ENCODE measurements around the gene CD7. TPM values are rescaled to one million over a fixed set of nuclear protein-coding genes. Genes with fewer than 3 reads are reported as not detected.

CD7 gene
- total RNA-seq, 1 donor from 2014 or later, result 5.2 TPM

DNA sequence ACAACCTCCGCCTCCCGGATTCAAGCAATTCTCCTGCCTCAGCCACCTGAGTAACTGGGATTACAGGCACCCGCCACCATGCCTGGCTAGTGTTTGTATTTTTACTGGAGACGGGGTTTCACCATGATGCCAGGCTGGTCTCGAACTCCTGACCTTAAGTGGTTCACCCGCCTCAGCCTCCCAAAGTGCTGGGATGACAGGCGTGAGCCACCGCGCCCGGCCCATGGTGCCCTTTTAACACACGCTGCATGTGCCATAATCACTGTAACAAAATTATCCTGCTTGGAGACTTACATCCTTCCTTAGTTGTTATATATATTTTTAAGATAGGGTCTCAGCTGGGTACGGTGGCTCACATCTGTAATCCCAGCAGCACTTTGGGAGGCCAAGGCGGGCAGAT, 5.4 kb downstream of the CD7 start:
- intact Hi-C loops (cut with DNase I), result no loop called here
- Histone ChIP-seq H3K27me3 (no peaks in the 10 kb centered on the region), H3K9me3 (no peaks in the 10 kb centered on the region), H3K27ac (no peak overlapping the region), H3K4me3 (no peak overlapping the region), H3K4me1 (peaks cover 12% of the 10 kb centered on the region), H3K36me3 (no peaks in the 10 kb centered on the region)
- no peak for DNase-seq (ENCODE audit: extremely low spot score in 2 of 2)
- TF ChIP-seq, protein P1, sequence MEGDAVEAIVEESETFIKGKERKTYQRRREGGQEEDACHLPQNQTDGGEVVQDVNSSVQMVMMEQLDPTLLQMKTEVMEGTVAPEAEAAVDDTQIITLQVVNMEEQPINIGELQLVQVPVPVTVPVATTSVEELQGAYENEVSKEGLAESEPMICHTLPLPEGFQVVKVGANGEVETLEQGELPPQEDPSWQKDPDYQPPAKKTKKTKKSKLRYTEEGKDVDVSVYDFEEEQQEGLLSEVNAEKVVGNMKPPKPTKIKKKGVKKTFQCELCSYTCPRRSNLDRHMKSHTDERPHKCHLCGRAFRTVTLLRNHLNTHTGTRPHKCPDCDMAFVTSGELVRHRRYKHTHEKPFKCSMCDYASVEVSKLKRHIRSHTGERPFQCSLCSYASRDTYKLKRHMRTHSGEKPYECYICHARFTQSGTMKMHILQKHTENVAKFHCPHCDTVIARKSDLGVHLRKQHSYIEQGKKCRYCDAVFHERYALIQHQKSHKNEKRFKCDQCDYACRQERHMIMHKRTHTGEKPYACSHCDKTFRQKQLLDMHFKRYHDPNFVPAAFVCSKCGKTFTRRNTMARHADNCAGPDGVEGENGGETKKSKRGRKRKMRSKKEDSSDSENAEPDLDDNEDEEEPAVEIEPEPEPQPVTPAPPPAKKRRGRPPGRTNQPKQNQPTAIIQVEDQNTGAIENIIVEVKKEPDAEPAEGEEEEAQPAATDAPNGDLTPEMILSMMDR (IDR thresholded peaks at IDR 0.05), result no peak
- no peak for TF ChIP-seq POLR2AphosphoS5 (IDR thresholded peaks at IDR 0.05; ENCODE audit: insufficient read depth in 1 of 2, low read depth in 1 of 2)
- TF ChIP-seq POLR2A (IDR thresholded peaks at IDR 0.05), result no peak

DNA sequence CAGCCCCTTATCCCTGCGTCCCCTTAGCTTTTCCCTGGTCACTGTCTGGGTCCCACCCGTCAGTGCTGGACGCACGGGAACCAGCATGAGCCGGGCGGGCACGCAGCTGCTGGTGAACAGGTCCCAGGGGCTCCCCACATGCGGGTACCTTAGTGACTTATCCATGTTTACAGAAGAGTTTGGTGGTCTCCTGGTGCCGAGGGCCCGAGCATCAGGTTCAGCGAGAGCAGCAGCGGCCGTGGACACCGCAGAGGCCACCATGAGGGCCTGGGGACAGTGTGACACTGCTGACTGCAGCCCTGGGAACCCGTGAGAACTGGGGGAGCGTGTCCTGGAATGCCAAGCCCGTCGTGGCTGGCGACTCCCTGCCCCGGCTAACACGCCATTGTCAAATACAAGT, 6.5 kb downstream of the CD7 start:
- Histone ChIP-seq H3K27ac (no peak overlapping the region), H3K9me3 (no peaks in the 10 kb centered on the region), H3K36me3 (no peaks in the 10 kb centered on the region), H3K27me3 (no peaks in the 10 kb centered on the region), H3K4me1 (peaks cover 10% of the 10 kb centered on the region), H3K4me3 (no peak overlapping the region)
- intact Hi-C loops (cut with DNase I), result no loop called here
- DNase-seq (ENCODE audit: extremely low spot score in 2 of 2), result no peak
- no peak for TF ChIP-seq POLR2A (IDR thresholded peaks at IDR 0.05)
- TF ChIP-seq, protein P1 (IDR thresholded peaks at IDR 0.05), result no peak

DNA sequence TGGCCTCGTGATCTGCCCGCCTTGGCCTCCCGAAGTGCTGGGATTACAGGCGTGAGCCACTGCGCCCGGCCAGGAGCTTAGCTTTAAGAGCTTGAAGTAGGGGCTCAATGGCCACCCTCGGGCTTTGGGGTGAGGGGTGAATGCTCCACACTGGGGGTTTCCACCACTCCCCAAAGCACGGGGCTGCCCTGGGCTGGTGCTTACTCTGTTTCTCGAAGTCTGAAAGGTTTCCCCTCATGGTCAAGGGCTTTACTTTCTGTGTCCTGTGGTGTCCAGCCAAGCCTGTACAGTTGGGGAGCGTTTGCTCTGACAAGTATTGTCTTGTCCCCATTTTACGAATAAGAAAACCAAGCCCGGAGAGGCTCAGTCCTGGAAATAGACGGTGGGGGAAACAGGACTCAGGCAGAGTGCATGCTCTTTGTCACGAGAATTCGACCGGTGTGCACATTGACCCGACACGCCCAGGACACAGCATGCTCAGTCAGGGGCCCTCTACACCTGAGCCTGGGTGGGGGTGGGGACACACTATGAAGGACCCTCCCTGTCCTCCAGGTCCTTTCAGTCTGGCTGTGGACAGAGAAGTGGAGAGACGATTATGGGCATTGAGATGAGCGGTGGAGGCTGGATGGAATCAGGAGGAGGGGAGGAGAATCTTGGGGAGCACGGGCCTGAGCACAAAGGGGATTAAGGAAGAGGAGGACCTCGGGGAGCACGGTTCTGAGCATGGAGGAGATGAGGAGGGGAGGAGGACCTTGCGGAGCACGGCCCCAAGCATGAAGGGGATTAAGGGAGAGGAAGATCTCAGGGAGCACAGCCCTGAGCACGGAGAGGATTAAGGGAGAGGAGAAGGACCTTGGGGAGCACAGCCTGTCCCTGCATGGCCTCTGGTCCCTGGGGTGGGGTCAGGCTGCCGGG, 7.5 kb downstream of the CD7 start:
- intact Hi-C loops (cut with DNase I), result no loop called here
- H3K4me3 ChIP-seq, result no peak overlapping the region
- H3K27me3 ChIP-seq, result no peaks in the 10 kb centered on the region
- H3K4me1 ChIP-seq, result peaks cover under 1% of the 10 kb centered on the region
- DNase-seq (ENCODE audit: extremely low spot score in 2 of 2), result no peak
- no peaks in the 10 kb centered on the region for H3K36me3 ChIP-seq
- no peaks in the 10 kb centered on the region for H3K9me3 ChIP-seq
- no peak overlapping the region for H3K27ac ChIP-seq
- TF ChIP-seq POLR2A (IDR thresholded peaks at IDR 0.05), result no peak
- TF ChIP-seq, protein P1 (IDR thresholded peaks at IDR 0.05), result no peak
- TF ChIP-seq POLR2AphosphoS5 (IDR thresholded peaks at IDR 0.05; ENCODE audit: insufficient read depth in 1 of 2, low read depth in 1 of 2), result no peak

DNA sequence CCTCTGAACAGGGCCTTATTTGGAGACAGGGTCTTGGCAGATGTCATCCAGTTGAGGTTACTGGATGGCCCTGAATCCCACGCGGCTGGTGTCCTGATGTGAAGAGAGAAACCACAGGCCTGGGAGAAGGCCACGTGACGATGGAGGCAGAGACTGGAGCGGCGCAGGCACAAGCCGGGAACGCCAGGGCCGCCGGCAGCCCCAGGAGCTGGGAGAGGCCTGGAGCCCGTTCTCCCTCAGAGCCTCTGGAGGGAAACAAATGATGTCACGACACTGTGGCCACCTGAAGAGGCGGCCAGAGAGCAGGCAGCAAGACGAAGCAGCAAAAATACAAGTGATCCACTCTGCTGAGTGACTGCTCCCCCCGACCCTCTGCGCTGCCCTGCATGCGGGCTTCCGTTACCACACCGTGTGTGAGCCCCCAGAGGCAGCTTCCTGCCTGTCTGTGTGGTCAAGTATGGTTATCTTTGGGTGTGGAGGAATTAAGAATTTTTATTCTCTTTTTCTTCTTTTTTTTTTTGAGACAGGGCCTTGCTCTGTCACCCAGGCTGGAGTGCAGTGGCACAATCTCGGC, 11.6 kb downstream of the CD7 start:
- no peak for DNase-seq (ENCODE audit: extremely low spot score in 2 of 2)
- Histone ChIP-seq H3K27ac (no peak overlapping the region), H3K27me3 (no peaks in the 10 kb centered on the region), H3K9me3 (no peaks in the 10 kb centered on the region), H3K4me1 (peaks cover 12% of the 10 kb centered on the region), H3K36me3 (no peaks in the 10 kb centered on the region), H3K4me3 (no peak overlapping the region)
- no peak for TF ChIP-seq POLR2AphosphoS5 (IDR thresholded peaks at IDR 0.05; ENCODE audit: insufficient read depth in 1 of 2, low read depth in 1 of 2)
- TF ChIP-seq, protein P1 (IDR thresholded peaks at IDR 0.05), result no peak
- no peak for TF ChIP-seq POLR2A (IDR thresholded peaks at IDR 0.05)
- intact Hi-C loops (cut with DNase I), result no loop called here

Data from vagina (tissue), 2 donors.